Measurements from ENCODE around the gene C17orf100.

The C17orf100 gene

DNA sequence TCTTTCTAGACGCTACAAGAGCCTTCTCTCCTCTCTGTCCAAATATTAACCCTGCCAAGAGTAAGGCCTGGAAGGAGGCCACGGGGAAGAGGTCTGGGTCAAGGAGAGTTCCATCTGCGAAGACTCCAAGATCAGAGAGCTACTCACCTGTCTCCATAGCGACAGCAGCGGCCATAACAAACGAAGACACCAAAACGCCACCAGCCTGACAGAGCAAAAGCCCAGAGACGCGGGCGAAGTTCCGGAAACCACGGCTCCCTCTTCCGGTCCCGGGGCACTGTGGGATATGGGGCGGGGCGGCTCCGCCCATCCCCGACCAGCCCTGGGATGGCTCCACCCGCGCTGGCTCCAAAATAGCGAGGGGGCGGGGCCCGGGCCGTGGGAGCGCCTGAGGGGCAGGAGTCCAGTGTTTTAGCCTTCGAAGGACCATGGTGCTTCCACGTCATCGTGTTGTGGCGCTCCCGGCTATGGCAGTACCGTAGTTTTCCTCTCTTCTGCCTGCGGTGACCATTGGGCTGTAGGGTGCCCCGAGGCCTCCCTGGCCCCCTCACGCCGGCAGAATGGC lies at the start of gene C17orf100, which contains the start of gene MED31:
Gene C17orf100, plus strand, starts transcription at position 409 of the 565 bp plus-strand sequence. Its CDS starts 152 bp downstream, at position 561.
Gene MED31, minus strand, starts transcription at position 252 of the 565 bp plus-strand sequence. Its CDS starts 77 bp downstream, at position 175.
- peak within 1 kb of the TSS; percentile 84 to 86 for H3K27ac ChIP-seq
- H3K4me3 ChIP-seq: peak within 1 kb of the TSS; percentile 65 to 86
- TF ChIP-seq, protein P1, sequence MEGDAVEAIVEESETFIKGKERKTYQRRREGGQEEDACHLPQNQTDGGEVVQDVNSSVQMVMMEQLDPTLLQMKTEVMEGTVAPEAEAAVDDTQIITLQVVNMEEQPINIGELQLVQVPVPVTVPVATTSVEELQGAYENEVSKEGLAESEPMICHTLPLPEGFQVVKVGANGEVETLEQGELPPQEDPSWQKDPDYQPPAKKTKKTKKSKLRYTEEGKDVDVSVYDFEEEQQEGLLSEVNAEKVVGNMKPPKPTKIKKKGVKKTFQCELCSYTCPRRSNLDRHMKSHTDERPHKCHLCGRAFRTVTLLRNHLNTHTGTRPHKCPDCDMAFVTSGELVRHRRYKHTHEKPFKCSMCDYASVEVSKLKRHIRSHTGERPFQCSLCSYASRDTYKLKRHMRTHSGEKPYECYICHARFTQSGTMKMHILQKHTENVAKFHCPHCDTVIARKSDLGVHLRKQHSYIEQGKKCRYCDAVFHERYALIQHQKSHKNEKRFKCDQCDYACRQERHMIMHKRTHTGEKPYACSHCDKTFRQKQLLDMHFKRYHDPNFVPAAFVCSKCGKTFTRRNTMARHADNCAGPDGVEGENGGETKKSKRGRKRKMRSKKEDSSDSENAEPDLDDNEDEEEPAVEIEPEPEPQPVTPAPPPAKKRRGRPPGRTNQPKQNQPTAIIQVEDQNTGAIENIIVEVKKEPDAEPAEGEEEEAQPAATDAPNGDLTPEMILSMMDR (IDR thresholded peaks at IDR 0.05): no peak
- H3K27me3 ChIP-seq: peaks cover 0 to 17% of the 10 kb centered on the region in 2 donors
- H3K9me3 ChIP-seq: peaks cover 0 to 4% (median 0%) of the 10 kb centered on the region in 3 donors
- DNase-seq: peak; percentile 94 to 97
- H3K36me3 ChIP-seq: peaks cover 15 to 25% (median 23%) of the 10 kb centered on the region in 3 donors
- peaks cover 0 to 37% (median 23%) of the 10 kb centered on the region in 4 donors for H3K4me1 ChIP-seq
- intact Hi-C loops (cut with DNase I; ENCODE audit: low total_unique reads): no loop called here

DNA sequence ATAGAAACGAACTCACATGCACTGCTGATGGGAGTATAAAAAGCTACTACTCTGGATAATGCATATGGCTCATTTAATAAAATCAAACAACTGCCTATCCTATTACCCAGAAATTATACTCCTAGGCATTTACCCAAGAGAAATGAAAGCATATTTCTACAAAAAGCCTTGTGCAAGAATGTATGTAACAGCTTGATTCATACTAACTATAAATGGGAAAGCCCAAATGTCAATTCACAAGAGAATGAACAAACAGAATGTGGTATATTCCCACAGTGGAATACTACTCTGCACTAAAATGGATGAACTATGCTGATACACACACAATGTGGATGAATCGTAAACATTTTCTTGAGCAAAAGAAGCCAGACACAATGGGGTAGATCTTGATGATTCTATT lies 49.4 kb upstream of the C17orf100 start:
- DNase-seq: no peak
- Histone ChIP-seq H3K36me3 (peaks cover 25 to 67% (median 44%) of the 10 kb centered on the region in 3 donors), H3K4me3 (no peak overlapping the region), H3K9me3 (no peaks in the 10 kb centered on the region), H3K4me1 (peaks cover 0 to 7% (median 0%) of the 10 kb centered on the region in 4 donors), H3K27ac (no peak overlapping the region), H3K27me3 (no peaks in the 10 kb centered on the region)
- TF ChIP-seq, protein P1 (IDR thresholded peaks at IDR 0.05): no peak
- intact Hi-C loops (cut with DNase I; ENCODE audit: low total_unique reads): no loop called here

DNA sequence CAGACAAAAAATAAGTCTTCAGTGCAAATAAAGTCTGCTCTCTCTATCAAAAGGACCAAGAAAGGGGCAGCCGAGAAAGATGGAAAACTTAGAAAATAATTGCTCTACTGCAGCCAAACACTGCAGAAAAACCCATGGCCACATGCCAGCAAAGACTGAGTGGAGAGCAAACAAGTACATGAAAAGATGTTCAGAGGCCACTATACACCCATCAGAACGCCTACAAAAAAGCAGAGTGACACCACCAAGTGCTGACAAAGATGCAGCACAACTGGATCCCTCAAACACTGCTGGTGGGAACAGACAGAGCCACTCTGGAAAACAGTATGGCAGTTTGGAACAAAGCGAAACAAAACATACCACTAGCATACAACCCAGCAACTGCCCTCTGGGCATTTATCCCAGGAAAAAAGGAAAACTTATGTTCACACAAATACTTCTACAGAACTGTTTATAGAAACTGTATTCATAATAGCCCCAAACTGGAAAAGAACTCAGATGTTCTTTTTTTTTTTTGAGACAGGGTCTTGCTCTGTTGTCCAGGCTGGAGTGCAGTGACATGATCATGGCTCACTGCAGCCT lies 47.7 kb upstream of the C17orf100 start:
- peak in 1 of 2 donors; percentile 22 for DNase-seq
- Histone ChIP-seq H3K4me1 (peaks cover 0 to 7% (median 0%) of the 10 kb centered on the region in 4 donors), H3K4me3 (no peak overlapping the region), H3K9me3 (no peaks in the 10 kb centered on the region), H3K27ac (no peak overlapping the region), H3K27me3 (no peaks in the 10 kb centered on the region), H3K36me3 (peaks cover 41 to 70% (median 51%) of the 10 kb centered on the region in 3 donors)
- intact Hi-C loops (cut with DNase I; ENCODE audit: low total_unique reads): no loop called here
- TF ChIP-seq, protein P1 (IDR thresholded peaks at IDR 0.05): no peak

GRCh38 chr17:6605142-6605541 lies 46.4 kb upstream of the C17orf100 start:
- no peaks in the 10 kb centered on the region for H3K27me3 ChIP-seq
- H3K9me3 ChIP-seq: no peaks in the 10 kb centered on the region
- peaks cover 54 to 73% (median 54%) of the 10 kb centered on the region in 3 donors for H3K36me3 ChIP-seq
- no peak overlapping the region for H3K27ac ChIP-seq
- intact Hi-C loops (cut with DNase I; ENCODE audit: low total_unique reads): no loop called here
- H3K4me3 ChIP-seq: no peak overlapping the region
- TF ChIP-seq, protein P1 (IDR thresholded peaks at IDR 0.05): no peak
- H3K4me1 ChIP-seq: peaks cover 0 to 7% (median 0%) of the 10 kb centered on the region in 4 donors
- no peak for DNase-seq

- peaks cover 63 to 80% (median 64%) of the 10 kb centered on the region in 3 donors for H3K36me3 ChIP-seq
- intact Hi-C loops (cut with DNase I; ENCODE audit: low total_unique reads): no loop called here
- no peak for DNase-seq
- no peaks in the 10 kb centered on the region for H3K27me3 ChIP-seq
- H3K9me3 ChIP-seq: no peaks in the 10 kb centered on the region
- no peak overlapping the region for H3K27ac ChIP-seq
- H3K4me1 ChIP-seq: peaks cover 0 to 6% (median 0%) of the 10 kb centered on the region in 4 donors
- no peak overlapping the region for H3K4me3 ChIP-seq
- TF ChIP-seq, protein P1 (IDR thresholded peaks at IDR 0.05): no peak
Measured at GRCh38 chr17:6608321-6608720, 43.2 kb upstream of the C17orf100 start.

Data from tibial artery (tissue), 4 donors.